ENCODE results near the gene FOXJ3.

The FOXJ3 gene

DNA sequence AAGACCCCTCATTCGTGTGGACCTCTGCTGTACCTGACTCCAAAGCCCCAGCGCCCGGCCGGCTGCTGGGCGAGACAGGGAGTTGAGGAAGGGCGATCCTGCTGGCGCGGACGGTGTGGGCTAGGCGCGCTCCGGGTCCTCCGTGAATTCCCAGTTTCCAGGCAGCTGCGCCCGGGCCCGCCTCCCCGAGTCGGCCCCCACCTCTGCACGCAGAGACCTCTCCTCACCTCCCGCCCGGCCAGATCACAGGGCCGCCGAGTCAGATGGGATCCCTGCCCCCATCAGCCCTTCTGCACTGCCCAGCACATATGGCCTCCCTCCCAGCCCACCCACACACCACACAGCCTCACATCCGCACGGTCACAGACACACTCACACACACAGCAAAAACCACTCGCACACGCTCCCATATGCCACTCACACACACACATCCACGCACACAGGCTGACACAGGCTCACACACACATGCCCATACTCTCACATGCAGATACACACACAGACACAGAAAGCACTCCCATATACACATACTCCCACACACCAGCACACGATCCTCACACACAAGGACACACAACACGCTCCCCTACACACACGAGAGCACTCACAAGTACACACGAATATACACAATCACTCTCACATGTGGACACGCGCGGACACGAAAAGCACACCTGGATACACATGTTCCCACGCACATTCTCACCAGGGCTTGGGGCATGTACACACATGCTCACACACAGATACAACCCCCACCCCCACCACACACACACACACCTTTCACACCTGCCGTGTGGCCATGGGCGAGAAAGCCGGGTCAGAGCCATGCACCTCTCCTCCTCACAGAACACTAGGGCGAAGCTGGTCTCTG, 189.0 kb downstream of the FOXJ3 start:
- TF ChIP-seq CTCF (IDR thresholded peaks at IDR 0.05), result no peak
- no peak overlapping the region for H3K4me3 ChIP-seq
- DNase-seq (ENCODE audit: low spot score), result no peak
- H3K27ac ChIP-seq, result no peak overlapping the region

GRCh38 chr1:42145389-42145716, 189.7 kb downstream of the FOXJ3 start:
- H3K4me3 ChIP-seq, result no peak overlapping the region
- no peak for DNase-seq (ENCODE audit: low spot score)
- TF ChIP-seq CTCF (IDR thresholded peaks at IDR 0.05), result no peak

DNA sequence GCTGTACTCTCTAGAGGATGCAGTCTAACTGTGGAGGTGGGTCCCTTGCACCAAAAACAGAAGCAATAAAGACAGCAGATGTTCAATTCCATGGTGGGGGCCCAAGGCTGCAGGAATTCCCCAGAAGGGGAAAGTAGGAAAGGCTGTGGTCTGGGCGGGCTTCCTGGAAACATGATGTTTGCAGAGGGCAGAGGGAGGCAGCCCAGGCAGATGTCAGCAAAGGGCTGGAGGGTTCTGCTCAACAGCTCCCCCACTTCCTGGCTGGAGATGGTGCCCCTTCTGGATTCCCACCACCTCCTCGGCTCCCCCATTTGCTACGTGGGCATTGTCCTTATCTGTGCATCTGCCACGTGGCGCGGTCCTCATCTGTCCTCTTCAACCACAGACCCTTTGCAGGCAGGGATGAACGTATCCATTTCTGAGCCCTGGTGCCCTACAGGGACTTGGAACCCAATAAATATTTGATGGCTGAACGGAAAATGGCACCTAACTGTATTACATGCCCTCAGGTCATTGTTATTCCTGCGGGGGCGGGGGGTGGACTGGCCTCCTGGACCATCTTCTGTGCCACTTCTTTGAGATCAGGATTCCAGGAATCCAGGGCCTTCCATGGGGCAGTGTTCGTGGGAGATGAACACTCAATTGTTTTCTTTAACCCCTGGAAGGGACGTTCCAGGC, 190.2 kb downstream of the FOXJ3 start:
- no peak for TF ChIP-seq CTCF (IDR thresholded peaks at IDR 0.05)
- Histone ChIP-seq H3K27ac (no peak overlapping the region), H3K4me3 (no peak overlapping the region)
- DNase-seq (ENCODE audit: low spot score), result no peak

More at GRCh38 chr1:42145389-42145716, 189.7 kb downstream of the FOXJ3 start:
- no peak overlapping the region for H3K27ac ChIP-seq

- no peak overlapping the region for H3K4me3 ChIP-seq
- TF ChIP-seq CTCF (IDR thresholded peaks at IDR 0.05), result no peak
- no peak overlapping the region for H3K27ac ChIP-seq
- no peak for DNase-seq (ENCODE audit: low spot score)
Measured at GRCh38 chr1:42143896-42144710, 190.9 kb downstream of the FOXJ3 start.

DNA sequence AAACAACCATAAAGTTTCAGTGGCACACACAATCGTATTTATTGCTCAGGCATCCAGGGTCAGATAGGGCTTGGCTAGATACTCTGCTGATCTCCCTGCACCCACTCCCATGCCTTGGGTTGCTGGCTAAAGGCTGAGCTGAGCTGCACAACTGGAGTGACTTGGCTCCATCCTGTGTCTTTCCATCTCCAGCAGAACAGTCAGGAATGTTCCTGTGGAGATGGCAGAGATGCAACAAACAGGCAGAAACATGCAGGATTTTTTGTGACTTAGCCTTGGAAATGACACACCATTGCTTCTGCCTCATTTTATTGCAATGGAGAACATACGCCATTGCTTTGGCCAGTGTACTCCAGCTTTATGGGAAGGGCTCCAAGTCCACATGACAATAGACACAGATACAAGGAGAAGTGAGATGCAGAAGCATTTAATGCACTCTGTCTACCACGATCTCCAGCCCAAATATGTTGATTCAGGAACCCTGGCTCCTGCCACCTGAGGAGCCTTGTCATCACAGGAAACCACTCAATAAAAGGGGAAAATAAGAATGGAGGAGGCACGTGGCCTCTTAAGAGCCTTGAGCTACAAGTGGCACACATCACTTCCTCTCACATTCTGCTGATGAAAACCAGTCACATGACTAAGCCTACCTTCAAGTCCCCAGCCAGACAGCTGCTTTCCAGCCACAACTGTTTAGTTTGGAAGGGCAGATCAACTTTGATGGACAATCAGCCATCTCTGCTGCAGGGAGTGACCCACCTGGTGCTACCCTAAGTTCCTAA, 191.9 kb downstream of the FOXJ3 start:
- no peak for DNase-seq (ENCODE audit: low spot score)
- TF ChIP-seq CTCF (IDR thresholded peaks at IDR 0.05), result no peak
- no peak overlapping the region for H3K4me3 ChIP-seq
- H3K27ac ChIP-seq, result no peak overlapping the region

GRCh38 chr1:42141978-42142377, 193.1 kb downstream of the FOXJ3 start:
- no peak for TF ChIP-seq CTCF (IDR thresholded peaks at IDR 0.05)
- Histone ChIP-seq H3K27ac (no peak overlapping the region), H3K4me3 (no peak overlapping the region)
- no peak for DNase-seq (ENCODE audit: low spot score)

Measured in coronary artery (tissue), 2 donors.